GM13977 (cell line): ENCODE results near the gene UVSSA.

Experiments
- DNase-seq: peaks from one replicate; pipeline ENCODE4 v3.0.0; 2012; ENCODE audit warnings: low spot score
- CTCF ChIP-seq: IDR thresholded peaks from 2 replicates; pipeline ENCODE4 v1.5.1; 2012; ENCODE audit warnings: mild to moderate bottlenecking, control low read depth; ENCODE audit not compliant: insufficient read depth; ENCODE audit errors: extremely low read depth, missing control alignments
- in situ Hi-C: fragments of 300-500 bp; cut with MboI; formaldehyde crosslinking; loops from one replicate; pipeline ENCODE4 v1.12.0; 2022; ENCODE audit warnings: low sequenced_read_pairs, low pct_unique_long_range_greater_than_20kb, mixed read lengths, inconsistent platforms; ENCODE audit not compliant: unreplicated experiment

The UVSSA gene

GRCh38 chr4:1378559-1379231, 31.7 kb downstream of the UVSSA start:
- no peak for TF ChIP-seq CTCF
- DNase-seq = no peak
- in situ Hi-C loops = no loop called here

GRCh38 chr4:1379351-1379781, 32.4 kb downstream of the UVSSA start:
- in situ Hi-C loops = no loop called here
- no peak for TF ChIP-seq CTCF
- no peak for DNase-seq

- in situ Hi-C loops = no loop called here
- DNase-seq = no peak
- no peak for TF ChIP-seq CTCF
These were observed 32.9 kb downstream of the UVSSA start for GRCh38 chr4:1379801-1380331.

- DNase-seq = no peak
- TF ChIP-seq CTCF = no peak
- in situ Hi-C loops = no loop called here
These were observed 33.6 kb downstream of the UVSSA start for GRCh38 chr4:1380368-1381151.

- in situ Hi-C loops = no loop called here
- no peak for TF ChIP-seq CTCF
- DNase-seq = no peak
These were observed 34.2 kb downstream of the UVSSA start for GRCh38 chr4:1381181-1381621.

- TF ChIP-seq CTCF = no peak
- no peak for DNase-seq
These were observed 35.0 kb downstream of the UVSSA start for GRCh38 chr4:1381944-1382541.

More at GRCh38 chr4:1381944-1382541, 35.0 kb downstream of the UVSSA start:
- in situ Hi-C loops = no loop called here
